Activated CD8-positive, alpha-beta T cell treated with anti-CD3 and anti-CD28 coated beads, Interleukin-2, amount 10 ng/mL, durations not matched to agents 7 days and 5 days (primary cell): ENCODE measurements around the gene LDLRAD3. TPM values are rescaled to one million over a fixed set of nuclear protein-coding genes. Genes with fewer than 3 reads are reported as not detected.

Experiments used
- ATAC-seq: fragments of 150-1000 bp; cut with Tn5 transposase; one replicate; pipeline ENCODE4 v1.10.0; 2021; ENCODE audit warnings: moderate library complexity
- CTCF ChIA-PET: fragments of 350-600 bp; sonication (Branson Sonifier 250); formaldehyde crosslinking; loops from one replicate; lab custom pipeline; 2021; ENCODE audit warnings: antibody characterized with exemption; lab: Charles Lee
- POLR2A ChIA-PET: fragments of 350-600 bp; sonication (Branson Sonifier 250); formaldehyde crosslinking; loops from one replicate; lab custom pipeline; 2021; ENCODE audit warnings: antibody characterized with exemption; lab: Charles Lee
- DNase-seq: peaks from one replicate; pipeline ENCODE4 v3.0.0-alpha.2; 2020
- H3K27ac Mint-ChIP-seq: one replicate; pipeline ENCODE4 v1.8.0; 2021; ENCODE audit warnings: mild to moderate bottlenecking, mixed read lengths
- H3K27me3 Mint-ChIP-seq: one replicate; pipeline ENCODE4 v1.8.0; 2021; ENCODE audit warnings: low read depth, mixed read lengths
- H3K36me3 Mint-ChIP-seq: one replicate; pipeline ENCODE4 v1.8.0; 2021; ENCODE audit warnings: low read depth, mixed read lengths
- H3K4me1 Mint-ChIP-seq: one replicate; pipeline ENCODE4 v1.8.0; 2021; ENCODE audit warnings: low read depth, mixed read lengths
- H3K4me3 Mint-ChIP-seq: one replicate; pipeline ENCODE4 v1.8.0; 2021; ENCODE audit warnings: mild to moderate bottlenecking, mixed read lengths
- H3K9me3 Mint-ChIP-seq: one replicate; pipeline ENCODE4 v1.8.0; 2022; ENCODE audit warnings: mixed read lengths; ENCODE audit not compliant: insufficient read depth
- total RNA-seq, 2 experiments: library from RNA; stranded (reverse); gene quantifications; one replicate each; pipeline ENCODE4 v1.2.3, GENCODE V29; 2021

The LDLRAD3 gene
- total RNA-seq, 2 experiments from 2014 or later = 0.21 TPM; not detected in 1

DNA sequence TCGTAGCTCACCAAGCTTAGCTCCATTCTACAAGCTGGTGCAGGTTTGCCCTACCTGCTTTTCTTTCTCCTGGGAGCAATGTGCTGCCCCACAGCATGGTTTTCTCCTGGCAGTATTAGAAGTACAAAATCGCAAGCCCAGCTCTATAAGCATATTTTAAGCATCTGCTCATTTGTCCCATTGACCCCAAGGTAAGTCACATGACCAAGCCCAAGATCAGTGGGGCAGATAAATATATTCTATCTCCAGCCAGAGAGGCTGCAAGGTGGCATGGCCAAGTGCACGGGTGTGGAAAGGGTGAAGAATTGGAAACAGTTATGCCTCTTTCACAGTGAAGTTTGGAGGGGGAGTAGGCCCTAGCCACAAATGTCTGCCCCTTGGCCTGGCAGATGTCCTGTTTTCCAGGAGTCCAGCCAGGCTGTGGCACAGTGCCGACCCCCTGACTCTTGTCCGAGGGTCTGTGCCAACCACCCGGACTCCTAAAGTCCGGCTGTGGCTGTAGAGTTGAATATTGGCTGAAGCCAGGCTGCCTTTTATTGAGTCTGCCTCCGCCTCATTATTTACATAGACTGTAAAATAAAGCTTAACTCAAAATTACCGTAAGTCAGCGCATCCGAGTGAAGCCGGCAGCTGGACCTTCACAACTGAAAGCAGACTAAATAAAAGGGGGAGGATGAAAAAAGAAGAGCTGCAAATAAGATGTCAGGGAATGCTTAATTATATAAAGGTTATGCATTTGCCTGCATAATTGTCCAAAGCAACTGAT, 179.7 kb downstream of the LDLRAD3 start:
- ChIA-PET POLR2A (no interaction called here), CTCF (interaction anchor here (1.2 kb wide), 1 partner anchor 302 kb away, joined by 3 read pairs; no protein-coding TSS in a partner anchor)
- Mint-ChIP-seq H3K27me3 (peaks cover 7% of the 10 kb centered on the region), H3K27ac (no peak overlapping the region), H3K36me3 (no peaks in the 10 kb centered on the region), H3K4me1 (no peaks in the 10 kb centered on the region), H3K9me3 (no peaks in the 10 kb centered on the region), H3K4me3 (no peak overlapping the region)
- no peak for DNase-seq
- no peak for ATAC-seq

DNA sequence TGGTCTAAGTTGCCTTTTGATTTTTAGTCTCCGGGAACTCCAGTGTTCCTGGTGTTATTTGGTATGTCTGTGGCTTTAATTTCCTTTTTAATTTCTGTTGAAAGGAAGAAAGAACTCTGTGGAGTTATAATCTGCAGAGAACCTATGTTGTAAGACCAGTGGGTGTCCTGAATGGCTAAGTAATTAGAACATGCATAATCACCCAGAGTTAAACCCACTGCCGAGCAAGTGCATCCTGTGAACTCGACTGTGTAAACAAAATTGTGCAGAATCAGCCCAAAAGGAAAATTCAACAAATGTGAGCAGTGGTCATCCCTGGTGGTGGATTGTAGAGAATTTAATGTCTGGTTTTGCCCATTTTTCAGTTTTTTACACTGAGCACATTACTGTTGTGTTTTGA, 182.8 kb downstream of the LDLRAD3 start:
- Mint-ChIP-seq H3K27me3 (peaks cover 7% of the 10 kb centered on the region), H3K9me3 (no peaks in the 10 kb centered on the region), H3K4me1 (no peaks in the 10 kb centered on the region), H3K27ac (no peak overlapping the region), H3K4me3 (no peak overlapping the region), H3K36me3 (no peaks in the 10 kb centered on the region)
- POLR2A ChIA-PET = no interaction called here
- DNase-seq (no peak), ATAC-seq (no peak)
- CTCF ChIA-PET = no interaction called here

DNA sequence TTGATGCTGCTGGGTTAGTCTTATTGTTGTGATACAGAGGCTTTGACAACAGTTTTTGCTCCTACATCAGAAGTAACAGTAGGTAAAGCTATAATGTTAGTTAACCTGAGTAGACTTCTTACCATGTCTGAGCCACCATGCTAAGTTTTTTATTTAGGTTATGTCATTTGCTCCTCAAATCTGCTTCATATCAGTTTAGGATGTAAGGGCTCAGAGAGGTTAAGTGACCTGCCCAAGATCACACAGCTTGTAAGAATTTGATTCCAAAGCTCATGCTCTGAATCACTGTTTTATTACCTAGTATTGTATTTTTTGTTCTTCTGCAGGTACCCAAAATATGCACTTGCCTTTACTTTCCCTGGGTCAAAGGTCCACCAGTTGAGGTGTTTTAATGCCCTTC, 183.7 kb downstream of the LDLRAD3 start:
- Mint-ChIP-seq H3K4me3 (no peak overlapping the region), H3K4me1 (no peaks in the 10 kb centered on the region), H3K9me3 (no peaks in the 10 kb centered on the region), H3K27me3 (peaks cover 7% of the 10 kb centered on the region), H3K36me3 (no peaks in the 10 kb centered on the region), H3K27ac (no peak overlapping the region)
- ATAC-seq (no peak), DNase-seq (no peak)
- CTCF ChIA-PET = no interaction called here
- POLR2A ChIA-PET = no interaction called here

DNA sequence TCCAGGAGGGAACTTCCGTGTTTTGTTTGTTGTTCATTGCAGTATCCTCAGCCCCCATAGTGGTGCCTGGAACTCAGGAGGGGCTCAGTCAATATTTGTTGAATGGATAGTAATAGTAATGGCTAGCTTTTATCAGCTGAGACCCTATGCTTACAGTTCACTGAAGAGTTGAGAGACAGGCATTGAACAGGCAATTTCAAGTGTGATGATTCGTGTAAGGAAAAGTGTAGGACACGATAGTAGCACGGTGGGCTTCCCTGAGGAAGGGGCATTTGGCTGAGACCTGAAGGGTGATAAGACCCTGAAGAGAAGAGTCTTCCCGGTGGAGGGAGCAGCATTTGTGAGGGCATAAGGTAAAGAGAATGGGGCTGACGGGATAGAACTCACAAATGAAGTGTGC, 186.1 kb downstream of the LDLRAD3 start:
- DNase-seq (no peak), ATAC-seq (no peak)
- Mint-ChIP-seq H3K27ac (no peak overlapping the region), H3K27me3 (peaks cover 7% of the 10 kb centered on the region), H3K4me3 (no peak overlapping the region), H3K9me3 (no peaks in the 10 kb centered on the region), H3K4me1 (no peaks in the 10 kb centered on the region), H3K36me3 (no peaks in the 10 kb centered on the region)
- CTCF ChIA-PET = no interaction called here
- POLR2A ChIA-PET = no interaction called here

DNA sequence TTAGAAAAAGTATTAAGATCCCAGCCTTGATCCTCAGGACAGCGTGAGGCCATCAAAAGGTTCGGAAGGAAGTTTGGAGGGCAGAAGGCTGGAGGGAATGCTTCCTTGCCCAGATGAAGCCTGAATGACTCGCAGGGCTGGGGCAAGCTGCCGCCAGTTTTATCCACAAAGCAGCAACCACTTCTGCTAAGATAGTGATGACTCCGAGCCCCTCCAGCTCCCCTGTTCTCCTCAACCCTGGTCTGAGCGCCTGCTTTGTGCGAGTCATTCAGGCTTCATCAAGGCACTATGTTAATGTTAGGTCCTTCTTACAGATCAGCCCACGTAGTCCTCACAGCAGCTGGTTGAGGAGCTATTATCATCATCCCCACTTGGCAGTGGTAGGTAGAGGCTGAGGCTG, 186.5 kb downstream of the LDLRAD3 start:
- Mint-ChIP-seq H3K9me3 (no peaks in the 10 kb centered on the region), H3K36me3 (no peaks in the 10 kb centered on the region), H3K4me3 (no peak overlapping the region), H3K27ac (no peak overlapping the region), H3K4me1 (no peaks in the 10 kb centered on the region), H3K27me3 (peaks cover 7% of the 10 kb centered on the region)
- ATAC-seq (no peak), DNase-seq (no peak)
- POLR2A ChIA-PET = no interaction called here
- CTCF ChIA-PET = interaction anchor here (2.0 kb wide), 1 partner anchor 309 kb away, joined by 10 read pairs; no protein-coding TSS in a partner anchor

DNA sequence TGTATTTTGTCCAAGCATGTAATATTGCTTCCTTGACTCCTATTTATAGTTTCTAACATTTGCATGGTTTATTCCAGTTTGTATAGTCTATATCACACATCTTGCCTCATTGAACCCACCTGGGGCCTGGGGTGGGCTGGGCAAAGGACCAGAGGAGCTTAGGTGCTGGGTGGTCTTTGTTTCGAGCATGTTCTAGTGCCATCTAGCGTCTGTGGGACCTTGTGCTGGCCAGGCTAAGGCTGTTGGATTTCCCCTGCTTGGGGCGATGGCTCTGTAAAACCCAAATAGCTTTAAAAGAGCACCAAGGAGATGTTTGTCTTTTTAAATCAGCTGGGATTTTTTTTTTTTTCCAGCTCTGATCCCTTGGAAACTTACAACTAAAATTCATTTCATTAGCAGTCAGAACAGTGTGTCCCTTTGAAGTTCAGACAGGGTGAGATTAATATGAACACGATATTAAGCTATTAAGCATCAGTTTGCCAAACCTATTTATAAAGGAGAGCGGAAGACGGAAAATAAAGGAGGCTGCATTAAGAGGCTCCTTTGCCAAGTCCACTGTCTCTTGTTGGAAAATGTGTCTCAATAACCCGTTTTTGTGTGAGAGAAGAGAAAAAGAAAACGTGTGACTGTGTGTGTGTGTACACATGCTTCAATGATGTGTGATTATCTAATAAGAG, 188.0 kb downstream of the LDLRAD3 start:
- Mint-ChIP-seq H3K4me1 (no peaks in the 10 kb centered on the region), H3K27ac (no peak overlapping the region), H3K4me3 (no peak overlapping the region), H3K27me3 (peaks cover 6% of the 10 kb centered on the region), H3K9me3 (no peaks in the 10 kb centered on the region), H3K36me3 (no peaks in the 10 kb centered on the region)
- ChIA-PET CTCF (interaction anchor here (0.6 to 2.0 kb wide), 3 partner anchors 64 to 330 kb away, joined by 3 to 10 read pairs (median 4); no protein-coding TSS in a partner anchor), POLR2A (no interaction called here)
- no peak for ATAC-seq
- peak; percentile 25 for DNase-seq

DNA sequence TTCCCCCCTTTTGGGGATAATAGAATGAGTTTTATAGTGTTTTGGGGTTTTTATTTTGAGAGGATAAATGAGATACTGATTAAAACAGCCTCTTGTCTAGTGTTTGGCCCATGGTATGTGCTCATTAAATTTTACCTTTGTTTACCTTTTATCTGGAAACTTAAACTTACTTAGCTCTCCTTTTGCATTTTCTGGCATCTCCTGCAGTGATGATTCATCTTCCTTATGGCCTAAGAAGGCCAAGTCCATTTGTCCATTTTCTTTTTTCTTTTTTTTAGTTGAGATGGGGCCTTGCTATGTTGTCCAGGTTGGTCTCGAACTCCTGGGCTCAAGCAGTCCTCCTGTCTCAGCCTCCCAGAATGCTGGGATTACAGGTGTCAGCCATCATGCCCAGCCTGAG, 189.1 kb downstream of the LDLRAD3 start:
- DNase-seq = no peak
- peaks cover 2% of the 10 kb centered on the region for H3K27me3 Mint-ChIP-seq
- no peak overlapping the region for H3K4me3 Mint-ChIP-seq
- ChIA-PET CTCF (no interaction called here), POLR2A (no interaction called here)
- no peaks in the 10 kb centered on the region for H3K9me3 Mint-ChIP-seq
- no peak overlapping the region for H3K27ac Mint-ChIP-seq
- H3K4me1 Mint-ChIP-seq = no peaks in the 10 kb centered on the region
- no peak for ATAC-seq
- no peaks in the 10 kb centered on the region for H3K36me3 Mint-ChIP-seq

DNA sequence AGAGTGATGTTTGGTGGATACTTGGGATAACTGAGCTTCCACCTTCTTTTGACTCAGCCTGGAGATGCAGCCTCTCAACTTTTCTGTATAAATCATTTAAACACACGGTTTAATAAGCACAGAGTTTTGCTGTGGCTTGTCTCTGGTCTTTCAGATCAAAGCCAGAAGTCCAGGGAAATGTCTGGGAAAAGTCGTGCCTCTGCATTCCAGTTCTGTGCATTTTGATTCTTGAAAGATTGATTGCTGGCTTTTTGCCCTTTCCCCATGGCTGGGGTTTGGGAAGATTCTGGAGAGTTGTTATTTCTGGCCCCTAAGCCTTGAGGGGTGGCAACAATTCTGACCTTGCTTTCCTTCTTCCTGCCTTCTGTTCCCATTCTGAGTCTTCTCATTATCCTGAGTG, 191.2 kb downstream of the LDLRAD3 start:
- no peaks in the 10 kb centered on the region for H3K4me1 Mint-ChIP-seq
- no peak for DNase-seq
- H3K9me3 Mint-ChIP-seq = no peaks in the 10 kb centered on the region
- H3K27ac Mint-ChIP-seq = no peak overlapping the region
- H3K36me3 Mint-ChIP-seq = no peaks in the 10 kb centered on the region
- ChIA-PET CTCF (no interaction called here), POLR2A (no interaction called here)
- peaks cover 2% of the 10 kb centered on the region for H3K27me3 Mint-ChIP-seq
- no peak overlapping the region for H3K4me3 Mint-ChIP-seq
- no peak for ATAC-seq

DNA sequence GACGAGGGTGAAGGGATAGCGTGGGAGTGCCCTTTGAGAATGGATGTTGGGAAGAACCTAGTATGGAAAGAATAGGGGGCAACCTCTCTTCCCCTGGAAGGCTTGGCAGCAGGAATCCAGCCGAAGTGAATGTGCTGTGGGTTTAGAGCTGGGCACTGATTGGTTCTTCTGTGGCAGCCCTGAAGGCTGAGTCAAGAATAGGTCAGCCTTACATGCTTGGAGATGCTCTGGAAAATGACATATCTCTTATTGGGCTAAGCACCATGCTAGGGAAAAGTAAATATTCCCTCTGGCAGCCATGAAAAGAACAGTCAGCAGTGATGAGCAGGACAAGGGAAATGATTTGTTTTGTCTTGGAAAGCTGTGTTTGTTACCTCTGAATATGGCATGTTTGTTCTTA, 195.9 kb downstream of the LDLRAD3 start:
- DNase-seq (no peak), ATAC-seq (no peak)
- POLR2A ChIA-PET = no interaction called here
- H3K4me3 Mint-ChIP-seq = no peak overlapping the region
- CTCF ChIA-PET = no interaction called here
- no peak overlapping the region for H3K27ac Mint-ChIP-seq
- H3K36me3 Mint-ChIP-seq = no peaks in the 10 kb centered on the region
- peaks cover 2% of the 10 kb centered on the region for H3K27me3 Mint-ChIP-seq
- no peaks in the 10 kb centered on the region for H3K9me3 Mint-ChIP-seq
- no peaks in the 10 kb centered on the region for H3K4me1 Mint-ChIP-seq

DNA sequence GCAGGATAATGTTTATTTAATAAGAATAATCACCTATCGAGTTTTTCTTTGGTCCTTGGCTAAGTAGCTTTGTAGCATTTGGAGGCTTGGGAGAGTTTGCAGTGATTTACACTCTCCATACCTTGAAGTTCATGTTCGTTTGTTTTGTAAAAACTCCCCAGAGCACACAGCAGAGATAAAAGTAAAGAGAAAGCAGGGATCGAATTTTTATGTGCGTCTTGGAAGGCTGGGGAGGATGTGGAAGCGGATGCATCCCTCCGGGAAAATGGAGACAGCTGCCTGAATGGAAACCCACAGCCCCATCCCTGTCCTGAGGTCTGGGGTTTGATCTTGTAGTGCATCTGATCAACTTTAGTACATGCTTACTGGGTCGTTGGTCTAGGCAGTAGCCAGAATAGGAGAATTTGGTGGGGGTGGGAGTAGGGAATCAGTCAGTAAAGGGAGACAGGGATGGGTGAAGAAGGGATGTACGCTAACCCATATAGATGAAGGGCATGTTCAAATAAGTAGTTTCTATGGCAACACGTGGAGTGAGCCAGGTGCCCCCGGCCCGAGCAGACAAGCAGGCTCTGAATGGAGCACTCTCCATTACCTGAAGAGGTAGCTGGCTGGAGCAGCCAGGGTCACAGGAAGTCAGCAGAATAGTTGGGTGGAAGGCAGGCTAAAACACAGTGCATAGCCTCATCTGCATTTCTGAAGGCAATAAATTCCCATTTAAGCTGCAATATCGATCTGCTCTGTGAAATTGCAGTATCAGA, 197.5 kb downstream of the LDLRAD3 start:
- Mint-ChIP-seq H3K4me1 (no peaks in the 10 kb centered on the region), H3K4me3 (no peak overlapping the region), H3K27ac (no peak overlapping the region), H3K27me3 (no peaks in the 10 kb centered on the region), H3K9me3 (no peaks in the 10 kb centered on the region), H3K36me3 (no peaks in the 10 kb centered on the region)
- ATAC-seq (no peak), DNase-seq (no peak)
- ChIA-PET POLR2A (no interaction called here), CTCF (no interaction called here)

DNA sequence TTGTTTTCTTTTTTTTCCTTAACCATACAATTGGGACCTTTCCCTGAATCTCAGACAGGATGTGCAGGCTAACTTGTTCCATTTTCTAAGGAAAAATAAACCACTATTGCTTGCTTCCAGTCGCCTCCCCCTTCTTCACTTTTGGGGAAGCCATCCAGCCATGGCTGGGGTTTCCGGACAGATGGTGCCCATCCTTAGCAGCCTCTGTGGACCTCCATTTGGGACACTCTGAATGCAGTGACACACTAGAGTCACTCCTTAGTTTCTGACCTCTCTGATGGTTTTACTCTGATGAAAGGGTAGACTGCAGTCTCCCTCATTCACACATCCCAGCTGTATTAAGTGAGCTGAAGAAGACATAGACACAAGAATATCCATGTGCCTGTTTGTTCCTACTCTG, 198.1 kb downstream of the LDLRAD3 start:
- no peaks in the 10 kb centered on the region for H3K36me3 Mint-ChIP-seq

DNA sequence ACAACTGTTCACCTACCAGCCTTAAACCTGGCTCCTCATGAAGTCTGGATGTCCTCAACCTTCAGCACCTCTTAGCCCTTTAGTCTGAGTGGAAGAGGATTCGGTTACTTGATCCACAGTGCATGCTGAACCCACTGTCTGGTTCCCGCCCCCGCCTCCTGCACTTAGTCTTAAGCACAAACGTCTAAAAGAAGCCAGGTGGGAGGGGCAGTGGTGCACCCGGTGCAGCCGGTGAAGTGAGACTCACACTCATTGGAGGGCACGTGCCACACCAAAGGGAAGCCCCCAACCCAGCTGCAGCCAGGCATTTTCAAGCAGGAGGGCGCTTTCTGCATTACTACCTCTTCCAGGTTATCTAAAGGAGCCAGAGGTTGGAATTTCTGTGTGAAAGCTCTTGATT, 198.6 kb downstream of the LDLRAD3 start:
- DNase-seq (no peak), ATAC-seq (no peak)
- Mint-ChIP-seq H3K36me3 (no peaks in the 10 kb centered on the region), H3K27me3 (no peaks in the 10 kb centered on the region), H3K4me1 (no peaks in the 10 kb centered on the region), H3K4me3 (no peak overlapping the region), H3K27ac (no peak overlapping the region), H3K9me3 (no peaks in the 10 kb centered on the region)
- POLR2A ChIA-PET = no interaction called here
- CTCF ChIA-PET = no interaction called here

More for the DNA sequence above, 198.1 kb downstream of the LDLRAD3 start:
- H3K4me3 Mint-ChIP-seq = no peak overlapping the region
- DNase-seq = no peak
- POLR2A ChIA-PET = no interaction called here
- H3K9me3 Mint-ChIP-seq = no peaks in the 10 kb centered on the region
- CTCF ChIA-PET = no interaction called here
- no peaks in the 10 kb centered on the region for H3K4me1 Mint-ChIP-seq
- H3K27ac Mint-ChIP-seq = no peak overlapping the region
- H3K27me3 Mint-ChIP-seq = no peaks in the 10 kb centered on the region
- no peak for ATAC-seq
